GM18499 (cell line): ENCODE data around the gene KLK6.

ENCODE experiments used
- ATAC-seq: cut with Tn5 transposase; IDR thresholded peaks from one replicate; pipeline ENCODE4 v1.9.1; 2021; ENCODE audit warnings: moderate number of reproducible peaks; ENCODE audit not compliant: insufficient read depth, unreplicated experiment

KLK6 gene

DNA sequence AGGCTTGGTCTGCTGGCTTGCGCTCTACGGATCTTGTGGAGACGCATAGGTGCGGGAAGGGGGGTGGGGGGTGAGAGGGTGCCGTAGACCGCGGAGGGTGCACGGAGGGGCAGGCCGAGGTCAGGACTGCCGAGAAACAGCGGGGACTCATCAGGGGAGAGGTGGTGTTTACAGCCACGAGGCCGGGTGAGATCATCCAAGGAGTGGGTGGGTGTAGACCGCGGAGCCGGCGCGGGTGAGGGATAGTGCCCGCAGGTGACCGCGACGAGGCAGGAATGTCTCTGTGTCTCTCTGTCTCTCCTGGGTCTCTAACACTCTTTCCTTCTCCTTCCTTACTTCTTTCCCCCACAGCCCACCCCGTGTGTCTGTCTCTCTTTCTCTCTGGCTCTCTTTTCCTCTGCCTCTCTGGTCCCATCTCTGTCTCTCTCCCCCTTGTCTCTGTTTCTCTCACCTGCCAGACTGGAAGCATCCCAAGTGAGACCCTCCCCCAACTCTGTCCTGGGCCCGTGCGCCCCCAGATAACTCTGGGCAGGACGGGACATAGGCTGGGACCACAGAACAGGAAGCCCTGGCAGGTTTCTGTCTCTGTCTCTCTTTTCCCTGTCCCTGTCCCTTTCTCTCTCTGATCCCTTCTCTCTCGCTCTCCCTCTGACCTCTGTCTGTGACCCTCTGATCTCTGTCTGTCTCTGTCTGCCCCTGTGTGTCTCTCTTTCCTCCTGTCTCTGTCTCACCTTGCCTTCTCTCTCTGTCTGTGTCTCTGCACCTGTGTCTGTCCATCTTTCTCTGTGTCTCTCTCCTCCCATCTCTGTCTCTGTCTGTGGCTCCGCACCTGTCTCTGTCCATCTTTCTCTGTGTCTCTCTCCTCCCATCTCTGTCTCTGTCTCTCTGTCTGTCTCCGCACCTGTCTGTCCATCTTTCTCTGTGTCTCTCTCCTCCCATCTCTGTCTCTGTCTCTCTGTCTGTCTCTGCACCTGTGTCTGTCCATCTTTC, 56.4 kb downstream of the KLK6 start:
- ATAC-seq = no peak

DNA sequence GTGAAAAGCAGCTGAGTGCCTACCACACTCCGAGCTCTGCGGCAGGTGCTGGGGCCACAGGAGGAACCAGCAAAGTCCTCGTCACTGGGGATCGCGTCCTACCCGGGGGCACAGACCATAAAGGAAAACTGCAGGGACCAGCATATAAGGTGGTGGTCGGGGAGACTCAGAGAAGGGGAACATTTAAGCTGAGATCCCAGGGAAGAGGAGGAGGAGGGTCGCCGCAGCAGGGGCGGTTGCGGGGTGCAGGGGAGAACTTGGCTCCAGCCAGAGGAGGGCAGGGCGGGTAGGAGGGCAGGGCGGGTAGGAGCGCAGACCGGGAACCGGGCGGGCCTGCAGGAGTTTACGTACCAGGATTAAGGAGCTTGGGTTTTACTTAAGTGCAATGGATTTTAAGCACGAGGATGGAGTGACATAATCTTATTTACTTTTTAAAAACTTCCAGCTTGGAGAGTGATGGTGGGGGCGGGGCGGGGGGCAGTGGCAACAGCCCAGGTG, 57.2 kb downstream of the KLK6 start:
- ATAC-seq = no peak

DNA sequence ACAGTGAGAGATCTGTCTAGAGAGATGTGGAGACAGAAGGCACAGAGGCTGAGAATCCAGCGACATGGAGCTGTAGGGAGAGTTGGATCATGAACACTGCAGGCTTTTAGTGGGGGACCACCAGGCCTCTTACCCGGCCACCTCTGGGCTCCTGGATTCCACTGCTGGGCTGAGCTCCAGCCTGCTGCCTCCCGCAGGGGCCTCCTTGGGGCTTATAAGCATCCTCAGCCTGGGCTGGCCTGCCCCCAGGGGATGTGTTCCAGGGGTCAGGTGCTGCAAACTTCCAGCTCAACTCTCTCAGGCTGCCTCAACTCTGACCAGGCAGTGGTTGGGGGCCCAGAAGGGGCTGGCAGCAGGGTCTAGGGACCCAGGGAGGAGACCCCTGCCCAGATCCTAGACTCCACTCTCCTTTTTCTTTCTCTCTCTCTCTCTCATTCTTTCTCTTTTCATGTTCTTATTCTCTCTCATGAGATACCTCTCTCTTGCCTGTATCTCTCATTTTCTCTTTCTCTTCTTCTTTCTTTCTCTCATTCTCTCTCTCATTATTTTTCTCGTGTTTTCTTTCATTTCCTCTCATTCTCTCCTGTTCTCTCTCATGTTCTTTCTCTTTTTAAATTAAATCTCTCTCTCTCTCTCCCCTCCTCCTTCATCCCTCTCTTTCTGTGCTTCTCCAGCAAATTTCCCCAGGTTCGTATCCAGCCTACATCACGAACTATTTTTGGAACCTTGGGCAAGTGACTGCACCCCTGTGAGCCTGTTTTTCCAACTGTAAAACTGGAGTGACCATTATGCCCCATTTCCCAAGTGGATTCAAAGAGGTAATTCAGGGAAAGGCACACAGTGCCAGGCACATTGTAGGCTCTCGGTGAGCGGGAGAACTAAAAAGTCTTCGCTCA, 57.9 kb downstream of the KLK6 start, which contains the start of gene KLK4:
TSS of gene KLK4 (minus strand) at position 190 of the 896 bp plus-strand sequence. CDS start 657 bp downstream, outside the sequence.
- no peak for ATAC-seq

DNA sequence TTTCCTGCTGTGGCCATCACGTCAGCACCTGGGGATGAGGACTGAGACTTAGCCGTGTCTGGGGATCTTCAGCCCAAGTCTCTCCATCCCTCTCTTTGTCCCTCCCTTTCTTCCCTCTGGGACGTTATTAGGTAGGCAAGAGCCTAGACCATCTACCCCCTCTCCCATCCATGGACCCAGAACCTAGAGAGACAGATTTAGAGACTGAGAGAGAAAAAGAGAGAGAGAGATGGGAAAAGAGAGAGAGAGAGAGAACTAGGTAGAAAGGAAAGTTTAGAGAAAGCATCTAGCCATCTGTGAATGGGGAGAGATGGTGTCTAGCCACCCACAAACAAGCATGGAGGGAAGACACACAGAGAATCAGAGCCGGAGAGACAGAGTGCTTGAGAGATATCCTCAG, 58.7 kb downstream of the KLK6 start:
- no peak for ATAC-seq

DNA sequence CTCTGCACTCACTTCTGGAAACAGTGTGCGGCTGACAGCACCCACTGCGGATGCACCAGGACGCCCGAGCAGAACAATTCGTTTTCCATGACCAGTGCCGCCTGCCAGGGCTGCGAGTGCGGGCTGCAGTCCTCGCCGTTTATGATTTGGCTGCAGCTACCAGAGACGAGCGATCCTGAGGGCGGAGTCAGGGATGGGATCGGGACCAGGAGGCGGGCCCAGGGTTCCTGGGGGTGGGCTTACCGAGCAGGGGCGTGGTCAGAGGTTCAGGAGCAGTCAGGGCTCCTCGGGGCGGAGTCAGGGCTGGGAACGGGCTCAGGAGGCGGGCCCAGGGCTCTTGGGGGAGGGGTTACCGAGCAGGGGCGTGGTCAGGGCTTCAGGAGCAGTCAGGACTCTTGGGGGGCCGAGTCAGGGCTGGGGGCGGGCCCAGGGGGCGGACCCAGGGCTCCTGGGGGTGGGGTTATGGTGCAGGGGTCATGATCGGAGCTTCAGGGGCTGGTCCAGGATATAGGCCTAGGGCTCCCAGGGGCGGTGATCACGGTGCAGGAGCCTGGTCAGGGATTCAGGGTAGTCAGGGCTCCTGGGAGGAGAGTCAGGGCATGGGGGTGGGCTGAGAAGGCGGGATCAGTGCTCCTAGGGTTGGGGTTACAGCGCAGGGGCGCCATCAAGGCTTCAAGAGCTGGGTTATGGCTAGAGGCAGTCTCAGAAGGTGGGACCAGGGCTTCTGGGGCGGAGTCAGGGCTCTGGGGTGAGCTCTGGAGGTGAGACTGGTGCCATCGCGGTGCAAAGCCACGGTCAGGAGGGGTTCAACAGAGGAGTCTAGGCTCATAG, 59.9 kb downstream of the KLK6 start:
- ATAC-seq = no peak
